Esophagus squamous epithelium (tissue), 4 donors: ENCODE results near the gene TUBGCP2.

Experiments used
- CTCF ChIP-seq, 6 experiments: fragments of 450-650 bp in 4 of 6; fragments of 200-600 bp in 2 of 6; sonication (generic) in 2 of 6; IDR thresholded peaks; one replicate each; pipeline ENCODE4 v1.5.1; 2016 to 2019; ENCODE audit warnings: antibody characterized with exemption in 6 of 6, mild to moderate bottlenecking in 4 of 6, moderate library complexity in 4 of 6
- POLR2A ChIP-seq, 4 donors: fragments of 450-650 bp; IDR thresholded peaks; one replicate each; pipeline ENCODE4 v1.6.1; 2017; ENCODE audit warnings: antibody characterized with exemption in 4 of 4, mild to moderate bottlenecking in 4 of 4, moderate library complexity in 3 of 4

DNA sequence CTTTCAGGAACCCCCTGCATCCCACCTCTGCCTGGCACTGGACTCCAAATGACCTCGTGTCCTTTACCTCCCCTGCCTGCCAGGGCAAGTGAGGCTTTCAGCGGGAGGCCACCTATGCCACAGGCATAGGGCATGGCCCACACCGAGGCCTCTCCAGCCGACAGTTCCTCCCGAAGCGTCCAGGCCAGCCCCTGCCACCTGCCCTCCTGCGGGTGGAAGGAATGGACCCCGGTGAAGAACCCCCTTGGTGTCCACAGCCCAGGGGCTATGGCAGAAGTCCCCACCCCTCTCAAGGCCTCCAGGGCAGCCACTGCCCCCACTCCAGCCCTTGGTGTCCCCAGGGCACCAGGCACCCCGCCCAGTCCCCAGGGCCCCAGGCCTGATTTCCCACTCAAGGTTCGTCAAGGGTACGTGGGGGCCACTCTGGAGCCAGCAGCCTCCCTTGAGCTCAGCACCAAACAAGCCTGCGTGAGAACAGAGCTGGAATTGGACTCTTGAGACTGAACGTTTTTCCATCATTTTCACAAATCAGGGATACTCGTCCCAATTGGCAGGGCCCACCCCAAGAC, 46.1 kb upstream of the TUBGCP2 start:
- TF ChIP-seq POLR2A (IDR thresholded peaks at IDR 0.05) (no peak), CTCF (IDR thresholded peaks at IDR 0.05) (no peak)
